Stomach smooth muscle (tissue), 2 donors: ENCODE measurements around the gene DAZ2.
"Not testable (repeated sequence)": the region's sequence is repeated elsewhere in the genome, so short reads cannot be mapped to it uniquely, and the experiment has no call there.

Experiments used
- H3K27ac ChIP-seq: one replicate; pipeline ENCODE4 v1.7.0; 2013; ENCODE audit warnings: mild to moderate bottlenecking, low read length, inconsistent platforms
- H3K27me3 ChIP-seq, 2 donors: one replicate each; pipeline ENCODE4 v1.7.0; 2013; ENCODE audit warnings: low read length in 2 of 2; ENCODE audit not compliant: insufficient read depth in 2 of 2, control insufficient read depth in 1 of 2
- H3K36me3 ChIP-seq, 2 donors: one replicate each; pipeline ENCODE4 v1.7.0; 2013; ENCODE audit warnings: low read length in 2 of 2; ENCODE audit not compliant: control insufficient read depth in 2 of 2, insufficient read depth in 2 of 2
- H3K4me1 ChIP-seq: one replicate; pipeline ENCODE4 v1.7.0; 2013; ENCODE audit warnings: low read length; ENCODE audit not compliant: control insufficient read depth, insufficient read depth
- H3K4me3 ChIP-seq, 2 donors: one replicate each; pipeline ENCODE4 v1.7.0; 2013; ENCODE audit warnings: low read length in 2 of 2
- H3K9ac ChIP-seq, 2 donors: one replicate each; pipeline ENCODE4 v1.7.0; 2013; ENCODE audit warnings: low read length in 2 of 2, mild to moderate bottlenecking in 1 of 2
- H3K9me3 ChIP-seq, 2 donors: one replicate each; pipeline ENCODE4 v1.7.0; 2013; ENCODE audit warnings: low read length in 2 of 2; ENCODE audit not compliant: control insufficient read depth in 2 of 2
- donor health status: healthy.
- donor health status: Pancreatic carcinoma.

Gene DAZ2, protein sequence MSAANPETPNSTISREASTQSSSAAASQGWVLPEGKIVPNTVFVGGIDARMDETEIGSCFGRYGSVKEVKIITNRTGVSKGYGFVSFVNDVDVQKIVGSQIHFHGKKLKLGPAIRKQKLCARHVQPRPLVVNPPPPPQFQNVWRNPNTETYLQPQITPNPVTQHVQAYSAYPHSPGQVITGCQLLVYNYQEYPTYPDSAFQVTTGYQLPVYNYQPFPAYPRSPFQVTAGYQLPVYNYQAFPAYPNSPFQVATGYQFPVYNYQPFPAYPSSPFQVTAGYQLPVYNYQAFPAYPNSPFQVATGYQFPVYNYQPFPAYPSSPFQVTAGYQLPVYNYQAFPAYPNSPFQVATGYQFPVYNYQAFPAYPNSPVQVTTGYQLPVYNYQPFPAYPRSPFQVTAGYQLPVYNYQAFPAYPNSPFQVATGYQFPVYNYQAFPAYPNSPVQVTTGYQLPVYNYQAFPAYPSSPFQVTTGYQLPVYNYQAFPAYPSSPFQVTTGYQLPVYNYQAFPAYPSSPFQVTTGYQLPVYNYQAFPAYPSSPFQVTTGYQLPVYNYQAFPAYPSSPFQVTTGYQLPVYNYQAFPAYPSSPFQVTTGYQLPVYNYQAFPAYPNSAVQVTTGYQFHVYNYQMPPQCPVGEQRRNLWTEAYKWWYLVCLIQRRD

DNA sequence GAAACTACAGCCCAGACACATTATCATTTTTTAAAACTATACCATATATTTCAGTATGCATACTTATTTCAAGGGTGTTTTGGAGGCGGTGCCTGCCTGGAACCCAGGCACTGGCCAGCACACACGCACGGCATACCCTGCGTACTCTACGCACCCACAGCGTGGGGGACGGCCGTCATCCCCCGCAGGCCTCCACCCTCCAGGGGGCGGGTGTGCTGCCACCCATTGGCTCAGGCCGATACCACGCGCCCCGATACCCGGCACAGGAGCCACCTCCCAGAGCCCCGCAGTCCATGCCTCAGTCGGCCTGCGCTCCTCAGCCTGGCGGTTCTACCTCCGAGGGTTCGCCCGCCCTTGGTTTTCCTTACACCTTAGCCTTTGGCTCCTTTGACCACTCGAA is at the start of gene DAZ2:
Gene DAZ2 (plus strand): TSS at position 301 of the 400 bp plus-strand sequence. CDS start 208 bp downstream, outside the sequence.
- H3K27ac ChIP-seq, H3K4me1 ChIP-seq, H3K9me3 ChIP-seq, H3K27me3 ChIP-seq, H3K36me3 ChIP-seq, H3K4me3 ChIP-seq, H3K9ac ChIP-seq: not testable (repeated sequence)

DNA sequence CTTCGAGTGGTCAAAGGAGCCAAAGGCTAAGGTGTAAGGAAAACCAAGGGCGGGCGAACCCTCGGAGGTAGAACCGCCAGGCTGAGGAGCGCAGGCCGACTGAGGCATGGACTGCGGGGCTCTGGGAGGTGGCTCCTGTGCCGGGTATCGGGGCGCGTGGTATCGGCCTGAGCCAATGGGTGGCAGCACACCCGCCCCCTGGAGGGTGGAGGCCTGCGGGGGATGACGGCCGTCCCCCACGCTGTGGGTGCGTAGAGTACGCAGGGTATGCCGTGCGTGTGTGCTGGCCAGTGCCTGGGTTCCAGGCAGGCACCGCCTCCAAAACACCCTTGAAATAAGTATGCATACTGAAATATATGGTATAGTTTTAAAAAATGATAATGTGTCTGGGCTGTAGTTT is 20.4 kb upstream of the DAZ2 start, which contains the start of gene DAZ1:
Gene DAZ1 (minus strand): TSS at position 101 of the 400 bp plus-strand sequence. CDS start 208 bp downstream, outside the sequence.
- H3K9ac ChIP-seq, H3K4me3 ChIP-seq, H3K36me3 ChIP-seq, H3K4me1 ChIP-seq, H3K9me3 ChIP-seq, H3K27me3 ChIP-seq, H3K27ac ChIP-seq: not testable (repeated sequence)

DNA sequence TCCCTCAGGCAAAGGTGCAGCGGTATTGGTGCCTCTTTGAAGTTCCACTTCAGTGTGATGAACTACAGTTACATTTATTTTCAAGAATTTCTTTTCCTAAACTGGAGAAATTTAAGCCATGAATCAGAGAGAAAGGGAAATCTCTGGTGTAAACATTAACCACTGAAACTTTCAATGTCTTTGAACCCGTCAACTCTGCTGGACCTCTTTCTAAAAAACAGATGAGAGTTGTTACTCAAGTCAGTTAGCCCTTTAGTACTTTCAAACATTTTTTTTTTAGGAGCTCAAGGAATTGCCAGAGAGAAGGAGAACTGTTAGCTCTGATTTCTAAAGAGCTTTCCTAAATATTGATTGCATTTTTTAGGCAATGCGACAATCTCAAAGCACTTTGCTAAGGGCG is 11.9 kb upstream of the DAZ2 start:
- H3K4me3 ChIP-seq, H3K27ac ChIP-seq, H3K4me1 ChIP-seq, H3K9ac ChIP-seq, H3K36me3 ChIP-seq, H3K27me3 ChIP-seq, H3K9me3 ChIP-seq: not testable (repeated sequence)

DNA sequence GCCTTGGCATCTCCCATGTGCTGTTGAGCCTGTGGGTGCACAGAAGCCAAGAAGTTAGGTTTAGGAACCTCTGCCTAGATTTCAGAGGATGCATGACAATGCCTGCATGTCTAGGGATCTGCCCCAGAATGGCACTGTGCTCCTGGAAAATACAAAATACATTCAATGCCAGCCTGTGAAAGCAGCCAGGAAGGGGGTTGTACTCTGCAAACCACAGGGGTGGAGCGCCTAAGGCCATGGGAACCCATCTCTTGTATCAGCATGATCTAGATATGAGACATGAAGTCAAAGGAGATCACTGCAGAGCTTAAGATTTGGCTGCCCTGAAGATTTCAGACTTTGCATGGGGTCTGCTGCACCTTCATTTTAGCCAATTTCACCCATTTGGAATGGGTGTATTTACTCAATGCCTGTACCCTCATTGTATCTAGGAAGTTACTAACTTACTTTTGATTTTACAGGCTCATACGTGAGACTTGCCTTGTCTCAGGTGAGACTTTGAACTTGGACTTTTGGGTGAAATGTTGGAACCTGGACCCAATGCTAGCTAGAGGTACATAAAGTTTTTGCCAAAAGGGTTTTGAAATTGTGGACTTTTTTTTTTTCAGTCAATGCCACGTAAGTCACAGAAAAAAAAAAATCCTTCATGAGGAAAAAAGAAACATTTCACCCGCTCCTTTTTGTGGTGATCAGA is 9.4 kb upstream of the DAZ2 start:
- H3K9ac ChIP-seq, H3K27ac ChIP-seq, H3K4me3 ChIP-seq, H3K36me3 ChIP-seq, H3K4me1 ChIP-seq, H3K9me3 ChIP-seq, H3K27me3 ChIP-seq: not testable (repeated sequence)

DNA sequence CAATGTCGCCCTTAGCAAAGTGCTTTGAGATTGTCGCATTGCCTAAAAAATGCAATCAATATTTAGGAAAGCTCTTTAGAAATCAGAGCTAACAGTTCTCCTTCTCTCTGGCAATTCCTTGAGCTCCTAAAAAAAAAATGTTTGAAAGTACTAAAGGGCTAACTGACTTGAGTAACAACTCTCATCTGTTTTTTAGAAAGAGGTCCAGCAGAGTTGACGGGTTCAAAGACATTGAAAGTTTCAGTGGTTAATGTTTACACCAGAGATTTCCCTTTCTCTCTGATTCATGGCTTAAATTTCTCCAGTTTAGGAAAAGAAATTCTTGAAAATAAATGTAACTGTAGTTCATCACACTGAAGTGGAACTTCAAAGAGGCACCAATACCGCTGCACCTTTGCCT is 8.7 kb upstream of the DAZ2 start:
- H3K9me3 ChIP-seq, H3K9ac ChIP-seq, H3K4me3 ChIP-seq, H3K27ac ChIP-seq, H3K4me1 ChIP-seq, H3K27me3 ChIP-seq, H3K36me3 ChIP-seq: not testable (repeated sequence)
